GM21786 (cell line): Measurements from ENCODE around the gene XRCC1.
"Not testable (repeated sequence)": the region's sequence is repeated elsewhere in the genome, so short reads cannot be mapped to it uniquely, and the experiment has no call there.

Experiments
- ATAC-seq: cut with Tn5 transposase; IDR thresholded peaks from one replicate; pipeline ENCODE4 v1.9.1; 2021; ENCODE audit not compliant: unreplicated experiment

The XRCC1 gene

DNA sequence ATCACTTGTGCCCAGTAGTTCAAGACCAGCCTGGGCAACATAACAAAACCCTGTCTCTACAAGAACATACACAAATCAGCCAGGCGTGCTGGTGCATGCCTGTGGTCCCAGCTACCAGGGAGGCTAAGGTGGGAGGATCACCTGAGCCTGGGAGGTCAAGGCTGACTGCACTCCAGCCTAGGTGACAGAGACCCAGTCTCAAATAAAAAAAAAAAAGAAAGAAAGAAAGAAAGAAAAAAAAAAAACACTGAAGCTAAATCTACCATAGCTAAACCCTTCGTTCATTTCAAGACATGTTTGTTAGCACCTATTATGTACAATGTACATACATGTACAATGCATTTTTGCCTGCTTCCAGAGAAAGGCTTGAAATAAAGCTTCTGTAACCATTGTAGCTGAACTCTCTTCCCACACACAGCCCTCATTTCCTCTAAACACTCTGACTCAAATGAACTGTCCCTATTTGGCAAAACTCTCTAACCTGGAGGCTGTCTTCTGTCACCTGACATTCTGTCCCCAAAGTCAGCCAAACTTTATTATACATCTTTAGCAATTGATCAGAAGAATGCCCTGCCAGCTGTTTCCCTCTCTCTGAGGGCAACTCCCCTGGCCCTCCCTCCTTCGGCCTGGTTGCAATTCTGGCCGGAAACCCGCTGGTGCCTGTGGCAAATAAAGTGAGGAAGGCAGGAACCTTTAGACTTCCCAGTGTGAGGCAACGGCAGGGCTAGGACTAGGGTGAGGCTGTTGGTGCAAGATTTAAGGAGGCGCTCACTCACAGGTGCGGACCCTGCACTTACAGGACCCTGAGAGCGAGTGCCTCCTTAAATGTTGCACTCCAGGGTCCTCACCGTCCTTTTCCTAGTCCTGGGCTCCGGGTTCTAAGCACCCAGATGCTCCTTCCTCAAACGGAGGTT lies 50.1 kb downstream of the XRCC1 start:
- ATAC-seq, result no peak

DNA sequence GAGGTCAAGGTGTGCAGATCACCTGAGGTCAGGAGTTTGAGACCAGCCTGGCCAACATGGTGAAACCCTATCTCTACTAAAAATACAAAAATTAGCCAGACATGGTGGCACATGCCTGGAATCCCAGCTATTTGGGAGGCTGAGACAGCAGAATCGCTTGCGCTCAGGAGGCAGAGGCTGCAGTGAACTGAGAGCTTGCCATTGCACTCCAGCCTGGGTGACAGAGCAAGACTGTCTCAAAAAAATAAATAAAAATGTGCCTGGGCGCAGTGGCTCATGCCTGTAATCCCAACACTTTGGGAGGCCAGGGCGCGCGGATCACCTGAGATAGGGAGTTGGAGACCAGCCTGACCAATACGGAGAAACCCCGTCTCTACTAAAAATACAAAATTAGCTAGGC lies 51.6 kb downstream of the XRCC1 start:
- not testable (repeated sequence) for ATAC-seq

DNA sequence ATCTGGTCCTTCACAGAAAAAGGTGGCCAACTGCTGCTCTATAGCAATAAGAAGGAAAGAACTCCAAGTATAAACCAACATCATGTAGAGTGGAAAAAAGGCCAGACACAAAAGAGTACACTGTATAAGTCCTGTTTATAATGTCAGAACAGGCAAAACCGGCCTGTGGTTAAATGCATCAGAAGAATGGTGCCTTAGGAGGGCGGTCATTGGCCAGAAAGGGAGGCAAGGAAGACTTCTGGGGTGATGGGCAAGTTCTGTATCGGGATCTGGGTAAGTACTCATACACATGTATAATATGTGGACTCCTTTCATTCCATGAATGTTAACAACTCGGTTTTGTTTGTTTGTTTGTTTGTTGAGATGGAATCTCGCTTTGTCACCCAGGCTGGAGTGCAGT lies 52.4 kb downstream of the XRCC1 start:
- ATAC-seq, result no peak

DNA sequence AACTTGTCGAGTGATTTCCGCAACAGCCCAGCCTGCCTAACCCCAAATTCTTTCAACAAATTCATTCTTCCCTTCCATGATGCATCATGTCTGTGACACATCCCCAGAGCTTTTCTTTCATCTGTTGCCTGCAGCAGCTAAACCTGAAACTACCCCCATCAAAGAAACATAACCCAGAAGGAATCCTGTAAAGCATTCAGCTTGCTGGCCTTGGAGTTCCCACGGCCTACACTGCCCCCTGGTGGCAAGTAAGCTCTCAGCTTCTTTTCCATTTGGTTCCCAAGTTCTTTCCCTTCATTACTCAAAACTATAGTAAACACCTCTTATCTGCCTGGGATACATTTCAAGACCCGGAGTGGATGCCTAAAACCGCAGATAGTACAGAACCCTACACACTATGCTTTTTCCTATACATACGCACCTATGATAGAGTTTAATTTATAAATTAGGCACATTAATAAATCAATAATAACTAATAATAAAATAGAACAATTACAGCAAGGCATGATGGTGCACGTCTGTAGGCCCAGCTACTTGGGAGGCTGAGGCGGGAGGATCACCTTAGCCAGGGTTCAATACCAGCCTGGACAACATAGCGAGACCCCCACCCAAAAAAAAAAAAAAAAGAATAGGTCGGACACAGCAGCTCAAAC lies 55.8 kb downstream of the XRCC1 start:
- no peak for ATAC-seq

DNA sequence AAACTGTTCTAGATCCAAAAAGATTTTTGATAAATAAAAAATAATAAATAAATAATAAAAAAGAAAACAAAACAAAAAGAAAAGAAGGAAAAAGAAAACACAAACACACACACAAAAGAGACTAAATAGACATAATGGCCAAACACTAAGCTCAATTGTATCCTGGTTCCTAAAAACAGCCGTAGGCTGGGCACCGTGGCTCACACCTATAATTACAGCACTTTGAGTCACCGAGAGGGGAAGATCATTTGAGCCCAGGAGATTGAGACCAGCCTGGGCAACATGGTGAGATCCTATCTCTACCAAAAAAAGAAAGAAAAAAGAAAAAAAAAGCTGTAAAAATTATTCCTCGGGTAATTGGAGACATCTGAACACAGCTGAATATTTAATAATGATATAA lies 57.3 kb downstream of the XRCC1 start:
- ATAC-seq, result no peak

DNA sequence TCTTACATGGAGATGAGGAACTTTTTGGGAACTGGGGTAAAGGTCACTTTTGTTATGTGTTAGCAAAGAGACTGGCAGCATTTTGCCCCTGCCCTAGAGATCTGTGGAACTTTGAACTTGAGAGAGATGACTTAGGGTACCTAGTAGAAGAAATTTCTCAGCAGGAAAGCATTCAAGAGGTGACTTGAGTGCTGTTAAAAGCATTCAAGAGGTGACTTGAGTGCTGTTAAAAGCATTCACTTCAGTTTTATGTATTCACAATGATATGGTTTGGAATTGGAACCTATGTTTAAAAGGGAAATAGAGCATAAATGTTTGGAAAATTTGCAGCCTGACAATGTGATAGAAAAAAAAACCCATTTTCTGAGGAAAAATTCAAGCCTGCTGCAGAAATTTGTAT lies 62.9 kb downstream of the XRCC1 start:
- not testable (repeated sequence) for ATAC-seq

DNA sequence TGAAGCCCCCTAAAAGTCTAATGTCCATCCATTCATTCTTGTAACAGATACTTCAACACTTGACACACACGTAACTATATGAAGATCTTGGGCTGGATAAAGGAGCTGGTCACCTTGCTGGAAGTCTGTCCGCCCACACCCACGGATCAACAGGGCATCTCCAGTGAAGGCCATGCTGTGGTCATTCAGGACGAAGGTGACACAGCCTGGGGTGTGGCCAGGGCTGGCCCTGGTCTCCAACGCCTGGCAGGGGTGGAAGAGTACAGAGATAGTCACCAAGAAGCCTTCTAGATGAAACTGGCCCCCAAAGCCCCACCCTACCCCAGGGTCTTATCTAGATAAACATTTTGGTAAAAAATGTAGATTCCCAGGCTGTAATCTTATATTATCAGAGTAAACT lies 64.0 kb downstream of the XRCC1 start:
- ATAC-seq, result no peak

DNA sequence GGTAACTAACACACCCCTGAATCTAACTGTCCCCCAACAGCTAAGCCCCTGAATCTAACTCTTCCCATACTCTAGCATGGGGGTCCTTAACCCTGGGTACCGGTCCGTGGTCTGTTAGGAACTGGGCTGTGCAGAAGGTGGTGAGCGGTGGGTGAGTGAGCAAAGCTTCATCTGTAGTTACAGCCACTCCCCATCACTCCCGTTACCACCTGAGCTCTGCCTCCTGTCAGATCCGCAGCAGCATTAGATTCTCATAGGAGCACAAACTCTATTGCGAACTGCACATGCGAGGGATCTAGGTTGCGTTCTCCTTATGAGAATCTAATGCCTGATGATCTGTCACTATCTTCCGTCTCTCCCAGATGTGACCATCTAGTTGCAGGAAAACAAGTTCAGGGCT lies 64.6 kb downstream of the XRCC1 start:
- ATAC-seq, result no peak

DNA sequence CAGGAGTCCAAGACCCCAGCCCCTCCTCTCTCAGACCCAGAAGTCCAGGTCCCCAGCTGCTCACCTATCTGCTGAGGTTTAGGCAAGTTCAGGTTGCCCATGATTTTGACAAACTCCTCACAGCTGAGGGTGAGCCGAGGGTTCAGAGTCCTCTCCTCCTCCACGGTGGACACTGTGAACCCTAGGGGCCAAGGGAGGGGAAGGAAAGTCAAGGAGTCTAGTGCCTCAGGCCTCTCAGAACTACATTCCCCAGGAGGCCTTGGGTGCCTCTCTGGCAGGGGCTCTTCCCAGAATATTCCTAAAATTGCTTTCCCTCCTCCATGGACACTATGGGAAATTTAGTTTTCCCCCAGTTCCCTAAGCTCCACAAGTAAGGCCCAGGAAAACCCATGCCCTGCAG lies 67.4 kb downstream of the XRCC1 start:
- ATAC-seq, result no peak

DNA sequence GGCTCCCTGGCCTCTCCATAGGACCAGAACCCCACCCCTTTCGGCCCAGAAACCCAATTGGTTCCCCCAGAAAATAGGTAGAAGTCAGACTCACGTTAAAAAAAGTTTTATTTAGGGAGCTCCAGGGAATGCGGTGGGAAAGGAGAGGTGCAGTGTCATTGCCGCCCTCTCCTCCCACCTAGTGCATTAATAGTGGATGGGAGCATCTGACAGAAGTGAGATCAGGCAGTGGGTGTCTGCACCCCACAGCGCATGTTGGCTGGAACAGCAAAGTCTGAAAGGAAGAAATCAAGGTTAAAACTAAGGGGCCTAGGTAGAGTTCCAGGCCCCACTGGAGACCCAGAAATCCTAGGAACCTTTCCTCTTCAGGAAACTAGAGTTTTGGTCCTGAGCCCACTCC lies 68.7 kb downstream of the XRCC1 start:
- no peak for ATAC-seq

DNA sequence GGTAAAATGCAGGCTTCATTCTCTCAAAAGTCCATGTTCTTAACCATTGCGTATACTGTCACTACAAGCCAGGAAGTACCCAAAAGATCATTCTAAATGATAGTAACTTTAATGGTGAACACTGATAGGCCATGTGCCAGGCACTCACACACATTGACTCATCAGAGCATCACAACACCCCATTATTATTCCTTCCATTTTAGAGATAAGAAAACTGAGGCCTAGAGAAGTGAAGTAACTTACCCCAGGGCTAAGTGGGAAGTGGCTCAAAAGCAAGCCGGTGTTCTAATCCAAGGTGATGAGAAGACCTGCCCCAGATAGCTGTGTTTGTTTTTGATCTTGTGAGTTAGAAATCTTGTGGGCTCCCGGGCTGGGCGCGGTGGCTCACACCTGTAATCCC lies 69.4 kb downstream of the XRCC1 start:
- no peak for ATAC-seq

DNA sequence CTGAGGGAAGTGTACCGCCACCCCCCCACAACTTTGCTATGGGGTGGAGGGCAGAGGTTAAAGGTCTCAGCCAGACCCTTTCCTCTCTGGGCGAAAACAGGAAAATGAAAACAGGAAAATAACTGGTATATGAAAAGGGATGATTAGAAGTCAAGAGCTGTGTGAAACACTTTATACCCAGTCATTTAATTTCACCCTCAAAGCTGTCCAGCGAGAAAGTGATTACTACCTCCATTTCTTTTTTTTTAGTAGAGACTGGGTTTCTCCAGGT lies 70.2 kb downstream of the XRCC1 start:
- ATAC-seq, result no peak

DNA sequence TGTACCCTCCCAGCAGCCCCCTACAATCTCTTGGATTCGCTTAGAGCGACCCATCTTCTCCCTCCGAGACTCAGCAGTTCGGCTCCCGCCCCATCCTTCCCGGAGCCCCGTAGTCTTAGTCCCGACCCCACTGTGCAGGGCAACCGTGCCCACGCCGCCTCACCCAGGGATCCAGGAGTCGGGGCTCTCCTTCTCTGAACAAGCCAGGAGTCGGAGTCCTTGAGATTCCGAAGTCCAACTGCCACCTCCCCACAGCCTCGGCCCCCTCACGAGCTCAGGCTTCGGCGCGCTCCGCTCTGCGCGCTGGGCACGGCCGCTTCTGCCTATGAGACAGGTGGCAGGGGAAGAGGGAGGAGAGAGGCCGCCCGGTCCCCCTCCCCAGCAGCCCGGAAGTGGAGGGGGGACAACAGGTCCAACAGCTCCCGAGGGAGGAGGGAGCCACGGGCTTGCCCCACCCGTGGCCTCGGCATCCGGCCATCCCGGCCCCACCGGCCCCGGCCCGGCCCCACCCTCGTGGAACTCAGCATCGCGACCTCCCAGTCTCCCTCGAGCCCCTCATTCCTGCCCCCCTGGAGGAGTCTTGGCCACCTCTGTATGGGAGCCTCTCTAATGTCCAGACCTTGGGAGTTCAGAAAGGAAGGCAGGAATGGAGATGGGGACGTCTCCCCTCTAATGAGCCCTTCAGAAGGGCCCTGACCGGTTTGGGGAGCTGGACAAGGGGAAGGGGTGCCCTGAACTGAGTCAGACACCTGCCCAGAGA lies 70.7 kb downstream of the XRCC1 start, which contains the start of gene PHLDB3:
Gene PHLDB3 (minus strand): TSS at position 321 of the 760 bp plus-strand sequence. CDS start 628 bp downstream, outside the sequence.
- ATAC-seq, result peak; percentile 20

DNA sequence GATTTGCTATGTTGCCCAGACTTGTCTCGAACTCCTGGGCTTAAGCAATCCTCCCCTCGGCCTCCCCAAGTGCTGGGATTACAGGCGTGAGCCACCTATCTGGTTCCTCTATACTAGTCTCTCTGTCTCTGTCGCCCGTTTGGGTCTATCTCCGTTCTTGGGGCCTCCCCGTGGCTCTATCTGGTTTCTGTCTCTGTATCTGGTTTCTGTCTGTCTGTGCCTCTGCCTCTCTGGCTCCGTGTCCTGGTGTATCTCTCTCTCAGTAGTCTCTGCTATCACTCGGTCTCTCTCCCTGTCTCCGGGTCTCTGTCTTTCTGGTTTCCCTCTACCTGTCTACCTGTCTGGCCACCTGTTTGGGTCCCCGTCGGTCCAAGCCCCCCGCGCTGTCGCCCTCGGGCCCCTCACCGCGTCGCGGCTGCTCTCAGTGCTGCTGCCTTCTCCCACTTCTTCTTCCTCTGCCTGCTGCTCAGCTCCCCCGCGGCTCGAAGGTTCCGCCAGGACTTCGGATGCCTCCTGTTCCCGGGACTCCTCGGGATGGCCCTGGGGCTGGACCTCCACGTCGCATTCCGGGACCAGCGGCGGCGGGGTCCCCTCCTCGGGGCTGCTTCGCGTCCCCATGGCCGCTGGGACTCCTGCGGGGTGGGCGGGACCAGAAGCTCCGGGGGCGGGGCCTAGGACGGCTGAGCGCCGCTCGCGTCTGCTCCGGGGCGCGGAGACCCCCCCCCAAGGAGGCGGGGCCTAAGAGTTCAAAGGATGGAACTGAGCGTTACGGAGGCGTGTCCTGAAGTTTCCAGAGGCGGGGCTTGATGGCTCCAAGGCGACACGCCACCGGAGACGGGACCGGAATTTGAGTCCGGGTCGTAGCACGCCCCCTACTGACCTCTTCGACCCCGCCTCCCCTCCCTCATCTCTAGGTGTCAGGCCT lies 71.6 kb downstream of the XRCC1 start:
- ATAC-seq, result peak; percentile 86

DNA sequence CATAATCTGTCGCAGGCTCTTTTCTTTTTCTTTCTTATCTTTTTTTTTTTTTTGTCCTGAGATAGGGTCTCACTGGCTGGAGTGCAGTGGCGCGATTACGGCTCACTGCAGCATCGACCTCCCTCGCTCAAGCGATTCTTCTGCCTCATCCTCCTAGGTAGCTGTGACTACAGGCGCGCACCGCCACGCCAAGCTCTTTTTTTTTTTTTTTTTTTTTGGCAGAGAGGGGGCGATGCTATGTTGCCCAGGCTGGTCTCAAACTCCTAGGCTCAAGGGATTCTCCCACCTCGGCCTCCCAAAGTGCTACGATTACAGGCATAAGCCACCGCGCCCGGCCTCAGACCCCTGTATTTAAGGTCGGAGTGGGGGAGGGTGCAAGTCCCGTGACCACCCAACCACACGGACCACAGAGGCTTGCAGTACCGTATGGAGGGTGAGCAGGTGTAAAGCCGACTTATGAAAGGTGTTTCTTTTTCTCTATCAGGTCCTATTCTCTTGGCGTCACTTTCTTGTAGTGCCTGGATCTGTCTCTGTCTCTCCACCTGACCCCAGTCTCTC lies 72.8 kb downstream of the XRCC1 start:
- no peak for ATAC-seq

DNA sequence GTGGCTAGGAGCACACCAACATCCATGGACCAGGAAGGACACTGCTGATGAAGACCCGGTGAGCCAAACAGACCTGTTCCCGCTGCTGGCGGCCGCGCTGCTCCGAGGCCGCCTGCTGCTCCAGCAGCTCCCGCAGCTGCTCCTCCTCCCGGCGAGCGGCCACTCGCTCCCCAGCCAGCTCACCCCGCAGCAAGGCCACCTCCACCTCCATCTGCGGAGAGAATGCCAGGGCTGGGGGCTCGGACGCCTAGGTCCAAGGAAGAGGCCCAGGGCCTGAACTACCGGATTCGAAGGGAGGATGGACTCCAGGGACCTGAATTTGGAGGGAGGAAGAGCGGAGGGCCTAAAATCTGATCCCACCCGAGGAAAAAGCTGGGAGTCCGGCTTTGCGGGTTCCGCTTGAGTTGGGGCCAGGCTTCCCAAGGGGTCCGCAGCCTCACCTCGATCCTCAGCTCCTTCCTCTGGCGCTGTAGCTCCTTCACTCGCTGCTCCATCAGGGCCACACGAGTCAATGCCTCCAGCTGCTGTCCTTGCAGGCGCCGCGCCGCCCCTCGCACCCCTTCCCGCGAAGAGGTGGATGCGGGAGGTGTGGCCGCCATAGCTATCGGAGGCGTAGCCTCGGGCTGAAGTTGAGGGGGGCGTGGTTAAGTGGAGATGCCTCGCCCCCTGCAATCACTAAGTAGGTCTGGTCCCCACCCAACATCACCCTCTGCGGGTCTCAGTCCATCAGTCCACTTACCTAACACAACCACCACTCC lies 73.5 kb downstream of the XRCC1 start:
- no peak for ATAC-seq

DNA sequence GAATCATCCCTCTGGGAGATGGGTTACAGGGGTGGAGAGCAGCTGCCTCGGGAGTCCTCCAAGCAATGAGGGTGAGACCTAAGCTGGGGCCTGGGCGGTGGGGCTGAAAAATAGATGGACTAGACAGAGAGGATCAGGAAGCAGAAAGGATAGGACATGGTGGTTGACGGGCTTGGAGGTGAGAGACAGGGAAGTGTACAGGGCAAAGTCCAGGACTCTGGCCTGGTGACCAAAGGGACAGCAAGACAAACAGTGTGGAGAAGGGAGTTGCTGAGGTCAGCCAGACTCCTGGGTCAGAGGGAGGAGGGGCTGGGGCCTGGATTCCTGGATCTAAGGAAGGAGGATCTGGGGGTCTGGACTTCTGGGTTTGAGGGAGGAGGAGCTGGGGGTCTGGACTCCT lies 76.3 kb downstream of the XRCC1 start:
- no peak for ATAC-seq

DNA sequence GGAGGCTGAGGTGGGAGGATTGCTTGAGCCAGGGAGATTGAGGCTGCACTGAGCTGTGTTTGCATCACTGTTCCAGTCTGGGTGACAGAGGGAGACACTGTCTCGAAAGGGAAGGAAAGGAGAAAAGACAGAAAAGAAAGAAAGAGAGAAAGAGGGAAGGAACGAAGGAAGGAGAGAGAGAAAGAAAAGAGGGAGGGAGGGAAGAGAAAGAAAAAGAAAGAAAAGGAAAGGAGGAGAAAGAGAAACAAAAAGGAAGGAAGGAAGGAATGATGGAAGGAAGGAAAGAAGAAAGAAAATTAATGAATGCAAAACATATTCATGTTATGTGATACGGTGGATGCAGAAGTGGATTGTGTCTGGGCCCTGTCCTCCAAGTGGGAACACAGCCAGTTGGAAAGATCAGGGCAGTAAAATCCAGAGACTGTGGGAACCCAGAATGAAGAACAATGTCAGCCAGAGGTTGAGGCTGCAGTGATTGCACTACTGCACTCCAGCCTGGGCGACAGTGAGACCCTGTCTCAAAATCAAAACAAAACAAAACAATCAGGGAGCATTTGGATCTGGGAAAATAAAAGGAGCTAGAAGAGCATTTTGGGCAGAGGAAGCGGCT lies 77.0 kb downstream of the XRCC1 start:
- no peak for ATAC-seq

DNA sequence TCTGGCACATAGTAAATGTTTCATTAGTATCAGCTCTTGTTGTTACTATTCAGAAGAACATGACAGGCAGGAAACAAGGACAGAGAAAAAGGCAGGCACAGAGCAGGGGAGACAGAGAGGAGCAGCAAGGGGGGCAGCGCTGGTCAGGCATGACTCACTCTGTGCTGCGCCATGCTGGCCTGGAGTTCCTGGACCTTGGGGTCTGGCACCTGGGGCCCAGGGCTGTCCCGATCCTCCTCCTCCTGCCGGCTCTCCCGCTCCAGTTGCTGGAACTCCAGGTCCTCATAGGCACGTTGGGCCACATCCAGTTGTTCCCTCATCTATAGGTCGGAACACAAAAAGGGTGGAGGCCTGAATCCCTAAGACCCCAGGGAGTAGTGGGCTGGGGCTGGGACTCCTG lies 78.4 kb downstream of the XRCC1 start:
- ATAC-seq, result no peak
